SK-N-SH (cell line): ENCODE data around the gene KPNA4. TPM values are rescaled to one million over a fixed set of nuclear protein-coding genes. Genes with fewer than 3 reads are reported as not detected.

Experiments
- CTCF ChIA-PET: fragments of 300-600, 350-600 bp; formaldehyde crosslinking; extraction: SDS; loops from one replicate; lab custom pipeline; 2021; lab: Yijun Ruan, JAX
- POLR2A ChIA-PET: fragments of 350-600 bp; sonication (Branson Sonifier 250); formaldehyde crosslinking; extraction: SDS; loops from one replicate; lab custom pipeline; 2020; ENCODE audit warnings: antibody characterized with exemption, inconsistent platforms; lab: Yijun Ruan, JAX
- DNase-seq: peaks from one replicate; pipeline ENCODE4 v3.0.0; 2012
- H2AFZ ChIP-seq: fragments of 200-600 bp; sonication (generic); 2 replicates; pipeline ENCODE4 v1.8.1; 2016; ENCODE audit warnings: antibody characterized with exemption, mild to moderate bottlenecking, low read depth
- H3F3A ChIP-seq: fragments of 200-600 bp; sonication (generic); replicated peaks from 2 replicates; pipeline ENCODE3; 2016; ENCODE audit warnings: antibody characterized with exemption, mild to moderate bottlenecking; ENCODE audit not compliant: insufficient read depth
- H3K27ac ChIP-seq, 2 experiments: fragments of 200-500 bp in 1 of 2; fragments of 200-600 bp in 1 of 2; sonication (Bioruptor generic) in 1 of 2; sonication (generic), shearing (Covaris generic) in 1 of 2; 2 replicates each; pipeline versions ENCODE4 v1.5.1 to v1.6.1; 2014 to 2016; ENCODE audit warnings: low read depth in 2 of 2, inconsistent platforms in 1 of 2, low read length in 1 of 2, mild to moderate bottlenecking in 1 of 2, mixed read lengths in 1 of 2
- H3K27me3 ChIP-seq: fragments of 200-600 bp; sonication (generic), shearing (Covaris generic); 2 replicates; pipeline ENCODE4 v1.6.1; 2016; ENCODE audit warnings: mixed run types; ENCODE audit not compliant: insufficient read depth
- H3K36me3 ChIP-seq, 2 experiments: fragments of 200-500 bp in 1 of 2; fragments of 200-600 bp in 1 of 2; sonication (Bioruptor generic) in 1 of 2; sonication (generic) in 1 of 2; replicated peaks in 1 of 2; 2 replicates each; pipeline versions ENCODE3 to v1.5.1; 2014 to 2016; ENCODE audit warnings: low read length in 1 of 2, mild to moderate bottlenecking in 1 of 2; ENCODE audit not compliant: insufficient read depth in 2 of 2, control insufficient read depth in 1 of 2
- H3K4me1 ChIP-seq, 2 experiments: fragments of 200-500 bp in 1 of 2; fragments of 200-600 bp in 1 of 2; sonication (Bioruptor generic) in 1 of 2; sonication (generic), shearing (Covaris generic) in 1 of 2; 2 replicates each; pipeline versions ENCODE4 v1.5.1 to v1.6.1; 2014 to 2016; ENCODE audit warnings: low read depth in 1 of 2, low read length in 1 of 2, mixed run types in 1 of 2; ENCODE audit not compliant: insufficient read depth in 2 of 2, control insufficient read depth in 1 of 2
- H3K4me2 ChIP-seq: fragments of 200-600 bp; sonication (generic), shearing (Covaris generic); 2 replicates; pipeline ENCODE4 v1.6.1; 2017; ENCODE audit warnings: mixed run types
- H3K4me3 ChIP-seq, 2 experiments: fragments of 200-500 bp in 1 of 2; fragments of 200-600 bp in 1 of 2; sonication (Bioruptor generic) in 1 of 2; sonication (generic), shearing (Covaris generic) in 1 of 2; 2 replicates each; pipeline versions ENCODE4 v1.5.1 to v1.8.1; 2014 to 2016; ENCODE audit warnings: low read depth in 2 of 2, inconsistent platforms in 1 of 2, low read length in 1 of 2, mild to moderate bottlenecking in 1 of 2, mixed read lengths in 1 of 2, moderate library complexity in 1 of 2
- H3K79me2 ChIP-seq: fragments of 200-600 bp; sonication (generic); 2 replicates; pipeline ENCODE4 v1.8.1; 2017; ENCODE audit warnings: mild to moderate bottlenecking; ENCODE audit not compliant: insufficient read depth
- H3K9ac ChIP-seq: fragments of 200-600 bp; sonication (generic); 2 replicates; pipeline ENCODE4 v1.6.1; 2017; ENCODE audit warnings: mixed run types
- H3K9me2 ChIP-seq: fragments of 200-600 bp; sonication (generic); 2 replicates; pipeline ENCODE4 v1.6.1; 2017; ENCODE audit warnings: mixed run types
- H3K9me3 ChIP-seq: fragments of 200-600 bp; sonication (generic); 2 replicates; pipeline ENCODE4 v1.6.1; 2017; ENCODE audit warnings: mixed run types, mild to moderate bottlenecking, moderate library complexity
- H4K20me1 ChIP-seq: fragments of 200-600 bp; sonication (generic); 2 replicates; pipeline ENCODE4 v1.6.1; 2017; ENCODE audit warnings: mild to moderate bottlenecking, mixed run types; ENCODE audit not compliant: insufficient read depth
- CHD2 ChIP-seq: fragments of 150-350 bp; IDR thresholded peaks from 2 replicates; pipeline ENCODE4 v1.6.1; 2018; ENCODE audit warnings: low read length; ENCODE audit not compliant: partially characterized antibody
- CTCF ChIP-seq: fragments of 200-600 bp; sonication (generic); IDR thresholded peaks from 2 replicates; pipeline ENCODE4 v1.6.1; 2017; ENCODE audit warnings: antibody characterized with exemption, mild to moderate bottlenecking, moderate library complexity
- EZH2phosphoT487 ChIP-seq: fragments of 200-600 bp; sonication (generic); IDR thresholded peaks from 2 replicates; pipeline ENCODE4 v1.6.1; 2017; ENCODE audit warnings: low read depth, mixed run types, mild to moderate bottlenecking, antibody characterized with exemption, moderate library complexity, borderline replicate concordance
- FOXM1 ChIP-seq: IDR thresholded peaks from 2 replicates; pipeline ENCODE4 v1.4.0; 2012; ENCODE audit warnings: low read depth, mild to moderate bottlenecking
- GABPA ChIP-seq: IDR thresholded peaks from 2 replicates; pipeline ENCODE4 v1.4.0; 2012; ENCODE audit warnings: low read depth, mild to moderate bottlenecking
- IRF3 ChIP-seq: fragments of 150-350 bp; IDR thresholded peaks from 2 replicates; pipeline ENCODE4 v1.6.1; 2016; ENCODE audit warnings: mild to moderate bottlenecking, low read depth, low read length
- MAX ChIP-seq: IDR thresholded peaks from 2 replicates; pipeline ENCODE4 v1.4.0; 2012; ENCODE audit warnings: low read depth
- NFIC ChIP-seq: IDR thresholded peaks from 2 replicates; pipeline ENCODE4 v1.4.0; 2012; ENCODE audit warnings: borderline replicate concordance
- PBX3 ChIP-seq: IDR thresholded peaks from 2 replicates; pipeline ENCODE4; 2012
- REST ChIP-seq: IDR thresholded peaks from 2 replicates; pipeline ENCODE4 v1.6.1; 2012; ENCODE audit warnings: mild to moderate bottlenecking, low read depth, low read length, moderate library complexity
- RFX5 ChIP-seq: IDR thresholded peaks from 2 replicates; pipeline ENCODE4 v1.6.1; 2012; ENCODE audit warnings: mild to moderate bottlenecking, improper control_type of control experiment, low read length
- SMC3 ChIP-seq: IDR thresholded peaks from 2 replicates; pipeline ENCODE4 v1.6.1; 2012; ENCODE audit warnings: low read depth, low read length, improper control_type of control experiment
- TCF12 ChIP-seq: IDR thresholded peaks from 2 replicates; pipeline ENCODE4 v1.4.0; 2012
- USF1 ChIP-seq: IDR thresholded peaks from 2 replicates; pipeline ENCODE4 v1.4.0; 2012; ENCODE audit warnings: low read depth, borderline replicate concordance
- ZBTB33 ChIP-seq: IDR thresholded peaks from 2 replicates; pipeline ENCODE4 v1.4.0; 2012; ENCODE audit warnings: low read depth, borderline replicate concordance
- polyA plus RNA-seq, 3 experiments: library from polyadenylated mRNA; depleted of rRNA; stranded (reverse); fragments of >200 nt; gene quantifications; 2 replicates each; pipeline ENCODE4 v1.2.3, GENCODE V29; 2012

Gene KPNA4
- polyA plus RNA-seq, 1 of the 3 experiments (the other 2 are of a cell fraction), result 7.4 TPM

GRCh38 chr3:160588023-160588422, 22.7 kb upstream of the KPNA4 start:
- H3K36me3 ChIP-seq, result no peaks in the 10 kb centered on the region
- H3K4me2 ChIP-seq, result no peak overlapping the region
- no peaks in the 10 kb centered on the region for H3K4me1 ChIP-seq
- H3K9me2 ChIP-seq, result no peaks in the 10 kb centered on the region
- no peak for DNase-seq
- ChIA-PET POLR2A (no interaction called here), CTCF (no interaction called here)
- no peak for TF ChIP-seq GABPA
- TF ChIP-seq MAX, result no peak
- TF ChIP-seq CTCF, result no peak
- TF ChIP-seq TCF12, result no peak
- TF ChIP-seq CHD2, result no peak
- no peak for TF ChIP-seq NFIC
- TF ChIP-seq ZBTB33, result no peak
- no peak for TF ChIP-seq IRF3
- no peak for TF ChIP-seq PBX3
- TF ChIP-seq FOXM1, result no peak
- TF ChIP-seq RFX5, result no peak
- no peak for TF ChIP-seq EZH2phosphoT487
- no peak for TF ChIP-seq USF1
- TF ChIP-seq SMC3, result no peak
- TF ChIP-seq REST, result no peak
- TF ChIP-seq, all 33 proteins: peak for 0
- no peak overlapping the region for H2AFZ ChIP-seq
- H3K9ac ChIP-seq, result no peak overlapping the region
- H3F3A ChIP-seq, result no peaks in the 10 kb centered on the region
- H4K20me1 ChIP-seq, result no peaks in the 10 kb centered on the region
- H3K4me3 ChIP-seq, result no peak overlapping the region
- no peak overlapping the region for H3K27ac ChIP-seq
- no peaks in the 10 kb centered on the region for H3K9me3 ChIP-seq
- no peaks in the 10 kb centered on the region for H3K79me2 ChIP-seq
- no peaks in the 10 kb centered on the region for H3K27me3 ChIP-seq
